Spleen (tissue), 11 donors: ENCODE measurements around the gene FAN1. TPM values are rescaled to one million over a fixed set of nuclear protein-coding genes. Genes with fewer than 3 reads are reported as not detected.

Source experiments
- DNase-seq: peaks from one replicate; pipeline ENCODE4 v3.0.0-alpha.2; 2020
- H3K27ac ChIP-seq, 8 donors: fragments of 200-600 bp; sonication (generic) in 7 of 8; 1 replicate in 4 of 8; 2 replicates in 4 of 8; pipeline versions ENCODE4 v1.5.0 to v1.8.0; 2016 to 2021; ENCODE audit warnings: inconsistent platforms in 4 of 8, mild to moderate bottlenecking in 4 of 8, moderate library complexity in 1 of 8
- H3K27me3 ChIP-seq, 7 donors: fragments of 200-600 bp; sonication (generic) in 6 of 7; replicated peaks in 1 of 7; 1 replicate in 4 of 7; 2 replicates in 3 of 7; pipeline versions ENCODE4 v1.5.0 to v1.8.0; 2016 to 2021; ENCODE audit warnings: inconsistent platforms in 3 of 7, mild to moderate bottlenecking in 1 of 7
- H3K36me3 ChIP-seq, 6 donors: fragments of 200-600 bp; sonication (generic) in 5 of 6; 1 replicate in 4 of 6; 2 replicates in 2 of 6; pipeline versions ENCODE4 v1.5.0 to v1.8.0; 2016 to 2021; ENCODE audit warnings: inconsistent platforms in 2 of 6
- H3K4me1 ChIP-seq, 6 donors: fragments of 200-600 bp; sonication (generic) in 5 of 6; 1 replicate in 3 of 6; 2 replicates in 3 of 6; pipeline versions ENCODE4 v1.5.0 to v1.8.0; 2016 to 2021; ENCODE audit warnings: inconsistent platforms in 3 of 6
- H3K4me3 ChIP-seq, 8 donors: fragments of 200-600 bp; sonication (generic) in 7 of 8; 1 replicate in 4 of 8; 2 replicates in 4 of 8; pipeline versions ENCODE4 v1.5.0 to v1.8.0; 2016 to 2021; ENCODE audit warnings: inconsistent platforms in 4 of 8, mild to moderate bottlenecking in 4 of 8, moderate library complexity in 2 of 8
- H3K9me3 ChIP-seq, 8 donors: fragments of 200-600 bp; sonication (generic) in 7 of 8; 1 replicate in 4 of 8; 2 replicates in 4 of 8; pipeline versions ENCODE4 v1.5.0 to v1.8.0; 2016 to 2021; ENCODE audit warnings: inconsistent platforms in 4 of 8
- CTCF ChIP-seq, 11 experiments: fragments of 200-600 bp in 7 of 11; fragments of 450-650 bp in 4 of 11; sonication (generic) in 4 of 11; IDR thresholded peaks in 8 of 11; conservative IDR thresholded peaks in 3 of 11; 1 replicate in 7 of 11; 2 replicates in 4 of 11; pipeline versions ENCODE4 v1.4.0 to v1.8.0; 2016 to 2021; ENCODE audit warnings: antibody characterized with exemption in 11 of 11, inconsistent platforms in 4 of 11, mild to moderate bottlenecking in 1 of 11
- POLR2A ChIP-seq, 3 donors: fragments of 450-650 bp; IDR thresholded peaks; one replicate each; pipeline ENCODE4 v1.5.1; 2017; ENCODE audit warnings: antibody characterized with exemption in 3 of 3, mild to moderate bottlenecking in 1 of 3
- POLR2AphosphoS5 ChIP-seq, 3 donors: sonication (generic); formaldehyde crosslinking; IDR thresholded peaks; one replicate each; pipeline ENCODE4 v1.5.1; 2017; ENCODE audit warnings: antibody characterized with exemption in 3 of 3
- WGBS, 5 donors: extraction: QIAGEN DNeasy Blood & Tissue Kit in 3 of 5; methylation state at CpG; one replicate each; pipeline versions ENCODE4 v1.1.5 to v1.1.7; 2013 to 2018; 5-methylcytosine and 5-hydroxymethylcytosine counted together
- intact Hi-C: fragments of 100-400 bp; cut with DNase I; formaldehyde crosslinking; loops from one replicate; pipeline ENCODE4 v1.15.0; 2023; ENCODE audit warnings: low total_unique reads
- polyA plus RNA-seq, 3 donors: library from polyadenylated mRNA; stranded (reverse); fragments of 200-250 nt; gene quantifications; one replicate each; pipeline ENCODE4 v1.2.1, GENCODE V29; 2013
- total RNA-seq, 7 donors: library from RNA; depleted of rRNA in 3 of 7; stranded (reverse); fragments of >200 nt in 3 of 7; fragmentation: NEBNext Ultra II Directional in 4 of 7; extraction: Animal tissue kit (Norgen Biotek cat#: 25700) in 4 of 7; gene quantifications; one replicate each; pipeline versions ENCODE4 v1.1.0 to v1.2.1, GENCODE V29; 2016 to 2021
- donor health status: healthy with polysubstance abuse.
- donor health status: DM: no; HTN: no; CAD: no; lungs with moderate emphysema.
- donor health status: DM: no; HTN: no; CAD: no.
- donor health status: Bipolar disorder and iron deficiency.
- donor health status: healthy.
- donor health status: DM: no; HTN: no; CAD: no.
- donor health status: DM: yes; HTN: yes; CAD: no.

The FAN1 gene
- total and polyA plus RNA-seq, 10 donors: 6.5 to 22.1 (median 12.6) TPM

- TF ChIP-seq POLR2A (IDR thresholded peaks at IDR 0.05) (no peak), CTCF (IDR thresholded peaks at IDR 0.05 in 8 of 11, conservative IDR thresholded peaks at IDR 0.05 in 3 of 11) (no peak), POLR2AphosphoS5 (IDR thresholded peaks at IDR 0.05) (no peak)
- Histone ChIP-seq H3K36me3 (peaks cover 0 to 100% (median 63%) of the 10 kb centered on the region in 6 donors), H3K4me1 (no peaks in the 10 kb centered on the region), H3K9me3 (no peaks in the 10 kb centered on the region), H3K27me3 (no peaks in the 10 kb centered on the region), H3K27ac (no peak overlapping the region), H3K4me3 (no peak overlapping the region)
- 73 to 95% (median 91%) methylated on average over 6 of the region's 6 CpGs for WGBS, 5 donors
- no peak for DNase-seq
- intact Hi-C loops: no loop called here
Measured at GRCh38 chr15:30917013-30917412, 13.3 kb downstream of the FAN1 start.

DNA sequence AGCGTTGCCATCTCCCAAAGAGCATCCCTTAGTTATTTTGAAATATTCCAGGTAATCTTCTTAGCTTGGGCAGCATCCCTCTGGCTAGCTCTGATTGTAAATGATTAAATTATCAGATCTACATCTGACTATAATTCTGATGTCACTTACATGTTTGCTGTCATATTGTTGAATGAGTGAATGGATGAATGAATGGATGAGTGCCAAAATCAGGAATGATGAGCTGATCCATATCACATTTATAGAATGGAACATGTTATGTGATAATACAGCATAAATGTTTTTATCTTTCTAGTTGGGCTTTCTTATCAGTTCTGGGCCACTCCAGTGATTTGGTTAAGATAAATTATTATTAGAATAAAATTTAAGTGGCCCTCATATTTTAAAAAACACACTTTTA lies 14.0 kb downstream of the FAN1 start:
- H3K27me3 ChIP-seq: no peaks in the 10 kb centered on the region
- TF ChIP-seq POLR2A (IDR thresholded peaks at IDR 0.05): no peak
- no peak for TF ChIP-seq POLR2AphosphoS5 (IDR thresholded peaks at IDR 0.05)
- TF ChIP-seq CTCF (IDR thresholded peaks at IDR 0.05 in 8 of 11, conservative IDR thresholded peaks at IDR 0.05 in 3 of 11): no peak
- H3K9me3 ChIP-seq: no peaks in the 10 kb centered on the region
- intact Hi-C loops: no loop called here
- peaks cover 0 to 100% (median 62%) of the 10 kb centered on the region in 6 donors for H3K36me3 ChIP-seq
- no peaks in the 10 kb centered on the region for H3K4me1 ChIP-seq
- no peak overlapping the region for H3K4me3 ChIP-seq
- no peak overlapping the region for H3K27ac ChIP-seq
- DNase-seq: no peak
- 88 to 96% (median 93%) methylated on average over 1 of the region's 1 CpG for WGBS, 5 donors

GRCh38 chr15:30918366-30918765 lies 14.7 kb downstream of the FAN1 start:
- no peak overlapping the region for H3K27ac ChIP-seq
- H3K4me3 ChIP-seq: no peak overlapping the region
- no peaks in the 10 kb centered on the region for H3K9me3 ChIP-seq
- no peak for TF ChIP-seq POLR2A (IDR thresholded peaks at IDR 0.05)
- TF ChIP-seq CTCF (IDR thresholded peaks at IDR 0.05 in 8 of 11, conservative IDR thresholded peaks at IDR 0.05 in 3 of 11): no peak
- TF ChIP-seq POLR2AphosphoS5 (IDR thresholded peaks at IDR 0.05): no peak
- no peak for DNase-seq
- H3K4me1 ChIP-seq: no peaks in the 10 kb centered on the region
- H3K36me3 ChIP-seq: peaks cover 0 to 100% (median 66%) of the 10 kb centered on the region in 6 donors
- intact Hi-C loops: no loop called here
- no peaks in the 10 kb centered on the region for H3K27me3 ChIP-seq
- 89 to 94% (median 92%) methylated on average over 5 of the region's 5 CpGs for WGBS, 5 donors

DNA sequence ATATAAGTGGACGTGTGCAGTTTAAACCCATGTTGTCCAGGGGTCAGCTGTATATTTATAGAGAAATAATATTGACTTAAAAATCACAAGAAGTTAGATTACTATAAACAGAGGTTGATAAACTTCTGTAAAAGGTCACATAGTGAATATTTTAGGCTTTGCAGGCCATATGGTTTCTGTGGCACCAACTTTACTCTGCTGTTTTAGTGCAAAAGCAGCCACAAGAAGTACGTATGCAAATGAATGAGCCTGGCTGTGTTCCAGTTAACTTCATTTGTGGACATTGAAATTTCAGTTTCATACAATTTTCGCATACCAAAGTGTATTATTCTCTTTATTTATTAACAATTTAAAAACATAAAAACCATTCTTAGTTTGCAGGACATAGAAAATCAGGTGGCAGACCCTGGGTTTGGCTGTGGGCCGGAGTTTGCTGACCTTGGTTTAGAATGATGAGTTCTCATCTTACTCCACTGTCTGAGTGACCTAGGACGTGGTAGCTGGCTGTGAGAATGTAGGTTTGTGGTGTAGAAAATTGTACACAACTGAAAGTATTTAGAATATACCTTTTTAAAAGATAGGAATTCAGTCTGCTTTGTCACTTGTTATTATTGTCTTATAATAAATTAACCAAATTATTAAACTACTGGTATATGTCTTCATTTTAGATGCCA lies 16.3 kb downstream of the FAN1 start:
- Histone ChIP-seq H3K27me3 (no peaks in the 10 kb centered on the region), H3K9me3 (no peaks in the 10 kb centered on the region), H3K27ac (no peak overlapping the region), H3K36me3 (peaks cover 0 to 100% (median 71%) of the 10 kb centered on the region in 6 donors), H3K4me1 (no peaks in the 10 kb centered on the region), H3K4me3 (no peak overlapping the region)
- no peak for DNase-seq
- TF ChIP-seq CTCF (IDR thresholded peaks at IDR 0.05 in 8 of 11, conservative IDR thresholded peaks at IDR 0.05 in 3 of 11): no peak
- TF ChIP-seq POLR2AphosphoS5 (IDR thresholded peaks at IDR 0.05): no peak
- no peak for TF ChIP-seq POLR2A (IDR thresholded peaks at IDR 0.05)
- WGBS, 5 donors: 82 to 89% (median 85%) methylated on average over 5 of the region's 5 CpGs
- intact Hi-C loops: no loop called here
